AG09319 (cell line): ENCODE results near the gene ANKRD24.
A peak's percentile ranks its signal among the peaks of the same experiment; 100 is the strongest.
"Not testable (repeated sequence)": the region's sequence is repeated elsewhere in the genome, so short reads cannot be mapped to it uniquely, and the experiment has no call there.

Experiments used
- DNase-seq: peaks from one replicate; pipeline ENCODE4 v3.0.0-alpha.2; 2010; ENCODE audit warnings: low read depth; ENCODE audit errors: extremely low read depth
- CTCF ChIP-seq: IDR thresholded peaks from 2 replicates; pipeline ENCODE4 v1.5.1; 2011; ENCODE audit warnings: low read depth, mild to moderate bottlenecking, inconsistent platforms, low read length, moderate library complexity

Gene ANKRD24

DNA sequence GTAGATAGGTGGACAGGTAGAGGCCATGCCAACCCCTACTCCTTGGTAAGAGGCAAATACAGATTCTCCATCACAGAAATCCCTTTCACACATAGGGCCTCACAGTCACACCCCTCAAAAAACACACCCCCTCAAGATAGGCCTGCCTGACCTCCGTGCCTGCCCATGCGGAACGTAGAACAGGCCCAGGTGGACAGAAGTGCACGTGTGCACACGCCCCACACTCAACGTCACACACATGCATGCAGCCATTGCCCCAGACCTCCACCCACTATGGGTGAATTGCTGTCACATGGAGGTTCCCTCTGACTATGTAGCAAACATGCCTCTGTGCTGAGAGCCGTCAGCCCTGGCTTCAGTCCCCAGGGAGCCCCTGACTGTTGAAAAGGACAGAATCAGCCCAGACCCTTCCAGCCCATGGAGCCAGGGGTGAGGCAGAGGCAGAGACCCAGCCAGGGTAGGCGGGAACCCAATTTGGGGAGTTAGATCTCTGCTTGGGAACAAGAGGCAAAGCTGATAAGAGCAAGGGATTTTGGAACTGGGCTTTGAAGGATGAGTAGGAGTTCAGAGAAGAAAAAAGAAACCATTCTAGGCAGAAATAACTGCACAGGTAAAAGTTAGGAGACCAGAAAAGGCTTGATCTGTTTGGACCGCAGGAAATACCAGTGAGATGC, 3.1 kb downstream of the ANKRD24 start:
- TF ChIP-seq CTCF, result no peak
- DNase-seq, result no peak

GRCh38 chr19:4186087-4186993, 3.9 kb downstream of the ANKRD24 start:
- peak; percentile 81 for TF ChIP-seq CTCF
- peak; percentile 20 for DNase-seq

GRCh38 chr19:4187313-4188122, 5.0 kb downstream of the ANKRD24 start:
- no peak for TF ChIP-seq CTCF
- DNase-seq, result no peak

DNA sequence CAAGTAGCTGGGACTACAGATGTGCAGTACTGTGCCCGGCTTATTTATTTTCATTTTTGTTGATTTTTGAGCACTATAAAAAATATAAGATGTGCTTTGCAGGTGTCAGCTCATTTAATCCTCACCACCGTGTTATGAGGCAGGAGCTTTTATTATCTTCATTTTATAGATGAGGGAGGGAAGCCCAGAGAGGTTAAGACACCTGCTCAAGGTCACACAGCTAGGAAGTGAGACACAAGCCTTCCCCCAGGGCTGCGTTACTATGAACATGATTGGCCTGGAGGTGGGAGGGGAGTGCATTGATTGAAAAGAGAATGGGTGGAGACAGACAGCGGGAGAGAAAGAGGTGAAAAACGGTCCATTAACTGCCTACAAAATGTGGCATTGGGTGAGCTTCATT, 7.2 kb downstream of the ANKRD24 start:
- TF ChIP-seq CTCF, result no peak
- DNase-seq, result no peak

- DNase-seq, result not testable (repeated sequence)
These were observed 10.0 kb downstream of the ANKRD24 start for GRCh38 chr19:4192537-4192936.

DNA sequence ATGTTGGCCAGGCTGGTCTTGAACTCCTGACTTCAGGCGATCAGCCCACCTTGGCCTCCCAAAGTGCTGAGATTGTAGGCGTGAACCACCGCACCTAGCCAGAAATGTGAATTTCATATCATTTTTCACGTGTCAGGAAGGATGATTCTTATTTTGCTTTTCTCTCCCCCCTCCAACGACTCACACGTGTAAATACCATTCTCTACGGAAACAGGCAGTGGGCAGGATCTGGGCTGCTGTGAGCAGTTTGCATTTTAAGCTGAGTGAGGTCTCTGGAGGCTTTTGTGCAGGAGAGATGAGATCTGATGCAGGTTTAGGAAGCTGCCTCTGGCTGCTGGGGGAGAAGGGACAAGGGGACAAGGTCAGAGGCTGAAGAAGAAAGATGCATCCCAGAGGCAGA, 11.9 kb downstream of the ANKRD24 start:
- no peak for TF ChIP-seq CTCF
- DNase-seq, result no peak

DNA sequence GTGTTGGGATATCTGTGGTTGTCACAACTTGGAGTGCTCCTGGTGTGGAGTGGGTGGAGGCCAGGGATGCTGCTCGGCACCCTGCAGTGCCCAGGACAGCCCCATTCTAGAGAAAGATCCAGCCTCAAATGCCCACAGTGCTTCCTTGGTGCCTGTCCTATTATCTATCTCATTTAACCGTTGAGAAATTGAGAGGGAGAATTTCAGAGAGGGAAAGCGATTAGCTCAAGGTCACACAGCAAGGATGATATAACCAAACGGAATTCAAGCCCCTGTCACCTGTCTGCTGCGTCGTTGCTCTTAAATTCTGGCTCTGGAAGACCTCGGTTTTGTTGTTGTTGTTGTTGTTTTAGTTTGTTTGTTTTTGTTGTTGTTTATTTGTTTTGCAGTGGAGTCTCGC, 13.5 kb downstream of the ANKRD24 start:
- no peak for DNase-seq
- no peak for TF ChIP-seq CTCF
